WTC11 (cell line): Measurements from ENCODE around the gene SNAP25. TPM values are rescaled to one million over a fixed set of nuclear protein-coding genes. Genes with fewer than 3 reads are reported as not detected.

Experiments used
- ATAC-seq: fragments of 200-7000 bp; cut with Tn5 transposase; 2 replicates; pipeline ENCODE4 v1.10.0; 2021; ENCODE audit warnings: mild to moderate bottlenecking, moderate library complexity
- CTCF ChIA-PET: fragments of 300-600 bp; sonication (Branson Sonifier 250); formaldehyde crosslinking; loops from one replicate; lab custom pipeline; 2021; ENCODE audit warnings: antibody characterized with exemption; lab: Charles Lee
- POLR2A ChIA-PET: fragments of 350-600 bp; sonication (Branson Sonifier 250); formaldehyde crosslinking; loops from one replicate; lab custom pipeline; 2021; ENCODE audit warnings: antibody characterized with exemption; lab: Charles Lee
- DNase-seq: peaks from one replicate; pipeline ENCODE4 v3.0.0; 2021; ENCODE audit warnings: low spot score
- H3K27ac Mint-ChIP-seq: 2 replicates; pipeline ENCODE4 v1.8.0; 2021; ENCODE audit warnings: mixed read lengths
- H3K27me3 Mint-ChIP-seq: 2 replicates; pipeline ENCODE4 v1.8.0; 2021; ENCODE audit warnings: low read depth, mild to moderate bottlenecking, moderate library complexity, mixed read lengths
- H3K36me3 Mint-ChIP-seq: 2 replicates; pipeline ENCODE4 v1.8.0; 2021; ENCODE audit warnings: mixed read lengths
- H3K4me1 Mint-ChIP-seq: 2 replicates; pipeline ENCODE4 v1.8.0; 2022; ENCODE audit warnings: mixed read lengths
- H3K4me3 Mint-ChIP-seq: 2 replicates; pipeline ENCODE4 v1.8.0; 2021; ENCODE audit warnings: mild to moderate bottlenecking, moderate library complexity, mixed read lengths
- H3K9me3 Mint-ChIP-seq: 2 replicates; pipeline ENCODE4 v1.8.0; 2021; ENCODE audit warnings: mixed read lengths
- CBFB ChIP-seq: sonication (generic); formaldehyde crosslinking; IDR thresholded peaks from 2 replicates; pipeline ENCODE4 v1.8.1; 2022; ENCODE audit warnings: mild to moderate bottlenecking, low read depth, missing genetic modification reagents
- FOXP1 ChIP-seq: sonication (generic); formaldehyde crosslinking; IDR thresholded peaks from 2 replicates; pipeline ENCODE4 v1.8.0; 2022; ENCODE audit warnings: missing genetic modification reagents, mild to moderate bottlenecking, moderate library complexity, borderline replicate concordance
- GABPB1 ChIP-seq: sonication (generic); formaldehyde crosslinking; IDR thresholded peaks from 2 replicates; pipeline ENCODE4 v1.8.1; 2023; ENCODE audit warnings: mild to moderate bottlenecking, missing genetic modification reagents
- HMGA2 ChIP-seq: fragments of 250-450 bp; sonication (Bioruptor Pico); IDR thresholded peaks from 2 replicates; pipeline ENCODE4 v1.4.0; 2021; ENCODE audit warnings: mild to moderate bottlenecking, moderate library complexity
- IRF2 ChIP-seq: sonication (generic); formaldehyde crosslinking; IDR thresholded peaks from 2 replicates; pipeline ENCODE4 v1.8.0; 2022; ENCODE audit warnings: low read depth, missing genetic modification reagents, borderline replicate concordance
- KAT7 ChIP-seq: sonication (generic); formaldehyde crosslinking; IDR thresholded peaks from 2 replicates; pipeline ENCODE4 v1.8.1; 2023; ENCODE audit warnings: missing genetic modification reagents, mild to moderate bottlenecking, borderline replicate concordance
- OVOL2 ChIP-seq: fragments of 250-450 bp; sonication (Bioruptor Pico); IDR thresholded peaks from 2 replicates; pipeline ENCODE4 v1.9.0; 2021; ENCODE audit warnings: mild to moderate bottlenecking, borderline replicate concordance
- SMAD4 ChIP-seq: sonication (generic); formaldehyde crosslinking; IDR thresholded peaks from 2 replicates; pipeline ENCODE4 v1.8.0; 2022; ENCODE audit warnings: mild to moderate bottlenecking, missing genetic modification reagents
- SP1 ChIP-seq: sonication (generic); formaldehyde crosslinking; conservative IDR thresholded peaks from 2 replicates; pipeline ENCODE4 v1.8.1; 2022; ENCODE audit warnings: missing genetic modification reagents
- ZBTB21 ChIP-seq: sonication (generic); formaldehyde crosslinking; IDR thresholded peaks from 2 replicates; pipeline ENCODE4 v1.8.1; 2023; ENCODE audit warnings: mild to moderate bottlenecking, missing genetic modification reagents, borderline replicate concordance
- ZNF121 ChIP-seq: sonication (generic); formaldehyde crosslinking; IDR thresholded peaks from 2 replicates; pipeline ENCODE4 v1.8.0; 2023; ENCODE audit warnings: missing genetic modification reagents
- ZNF219 ChIP-seq: sonication (generic); formaldehyde crosslinking; IDR thresholded peaks from 2 replicates; pipeline ENCODE4 v1.8.0; 2023; ENCODE audit warnings: missing genetic modification reagents, mild to moderate bottlenecking, borderline replicate concordance
- ZNF416 ChIP-seq: fragments of 250-450 bp; sonication (Bioruptor Pico); IDR thresholded peaks from 2 replicates; pipeline ENCODE4 v1.9.0; 2021; ENCODE audit warnings: mild to moderate bottlenecking, inconsistent platforms
- total RNA-seq: library from RNA; stranded (reverse); gene quantifications from 3 replicates; pipeline ENCODE4 v1.2.3, GENCODE V29; 2021
- TF ChIP-seq, protein P1 (sequence below): fragments of 250-450 bp; sonication (Bioruptor Pico); IDR thresholded peaks from 2 replicates; pipeline ENCODE4 v1.8.0; 2021; ENCODE audit warnings: mild to moderate bottlenecking
- TF ChIP-seq, protein P2 (sequence below): fragments of 250-450 bp; sonication (Bioruptor Pico); IDR thresholded peaks from 2 replicates; pipeline ENCODE4 v1.9.0; 2021; ENCODE audit warnings: mild to moderate bottlenecking
- TF ChIP-seq, protein P3 (sequence below): sonication (generic); formaldehyde crosslinking; IDR thresholded peaks from 2 replicates; pipeline ENCODE4 v1.8.0; 2023; ENCODE audit warnings: mild to moderate bottlenecking, missing genetic modification reagents
- TF ChIP-seq, protein P4 (sequence below): sonication (generic); formaldehyde crosslinking; IDR thresholded peaks from 2 replicates; pipeline ENCODE4 v1.8.0; 2023; ENCODE audit warnings: missing genetic modification reagents
- TF ChIP-seq, protein P5 (sequence below): sonication (generic); formaldehyde crosslinking; IDR thresholded peaks from 2 replicates; pipeline ENCODE4 v1.8.0; 2022; ENCODE audit warnings: mild to moderate bottlenecking, missing genetic modification reagents
- TF ChIP-seq, protein P6 (sequence below): sonication (generic); formaldehyde crosslinking; IDR thresholded peaks from 2 replicates; pipeline ENCODE4 v1.8.0; 2022; ENCODE audit warnings: missing genetic modification reagents

Gene SNAP25
- total RNA-seq, 1 experiment from 2014 or later, result 0.72 TPM

DNA sequence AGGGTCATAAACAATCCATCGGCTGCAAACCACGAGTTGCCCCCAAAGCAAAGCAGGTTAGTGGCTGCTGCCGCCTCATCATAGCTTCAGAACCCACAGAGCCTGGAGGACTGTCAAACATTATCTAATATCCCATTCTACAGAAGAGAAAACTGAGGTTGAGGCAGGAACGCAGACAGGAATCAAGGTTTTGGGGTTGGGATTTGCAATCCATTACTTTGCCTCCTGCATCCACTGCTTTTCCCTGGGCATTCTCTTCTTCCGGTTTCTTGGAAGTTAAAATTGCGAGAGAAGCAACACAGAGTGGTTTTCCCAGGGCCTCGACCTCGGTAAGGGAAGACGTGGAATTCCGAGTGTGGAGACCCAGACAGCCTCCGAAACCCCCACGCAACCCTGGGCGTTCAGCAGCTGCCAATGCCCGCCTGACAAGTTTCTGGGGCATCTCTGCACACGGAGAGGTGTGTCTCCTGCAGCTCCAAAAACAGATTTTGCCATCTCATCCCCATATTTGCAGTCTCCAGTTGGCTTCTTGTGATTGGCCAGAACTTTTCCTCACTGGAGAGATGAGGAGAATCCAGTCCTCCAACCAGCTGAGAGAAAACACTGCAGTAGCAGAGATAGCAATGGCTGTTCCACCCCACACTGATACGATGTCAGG is 45.5 kb upstream of the SNAP25 start:
- DNase-seq (no peak), ATAC-seq (no peak)
- peak overlapping the region; percentile 82 for H3K4me3 Mint-ChIP-seq
- CTCF ChIA-PET, result no interaction called here
- no peak overlapping the region for H3K27ac Mint-ChIP-seq
- POLR2A ChIA-PET, result no interaction called here
- H3K9me3 Mint-ChIP-seq, result peaks cover 7% of the 10 kb centered on the region
- H3K36me3 Mint-ChIP-seq, result no peaks in the 10 kb centered on the region
- H3K27me3 Mint-ChIP-seq, result peaks cover 32% of the 10 kb centered on the region
- TF ChIP-seq ZNF121 (CRISPR knock-in tag), result no peak
- TF ChIP-seq, protein P1, sequence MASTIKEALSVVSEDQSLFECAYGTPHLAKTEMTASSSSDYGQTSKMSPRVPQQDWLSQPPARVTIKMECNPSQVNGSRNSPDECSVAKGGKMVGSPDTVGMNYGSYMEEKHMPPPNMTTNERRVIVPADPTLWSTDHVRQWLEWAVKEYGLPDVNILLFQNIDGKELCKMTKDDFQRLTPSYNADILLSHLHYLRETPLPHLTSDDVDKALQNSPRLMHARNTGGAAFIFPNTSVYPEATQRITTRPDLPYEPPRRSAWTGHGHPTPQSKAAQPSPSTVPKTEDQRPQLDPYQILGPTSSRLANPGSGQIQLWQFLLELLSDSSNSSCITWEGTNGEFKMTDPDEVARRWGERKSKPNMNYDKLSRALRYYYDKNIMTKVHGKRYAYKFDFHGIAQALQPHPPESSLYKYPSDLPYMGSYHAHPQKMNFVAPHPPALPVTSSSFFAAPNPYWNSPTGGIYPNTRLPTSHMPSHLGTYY (CRISPR knock-in tag), result no peak
- TF ChIP-seq, protein P2, sequence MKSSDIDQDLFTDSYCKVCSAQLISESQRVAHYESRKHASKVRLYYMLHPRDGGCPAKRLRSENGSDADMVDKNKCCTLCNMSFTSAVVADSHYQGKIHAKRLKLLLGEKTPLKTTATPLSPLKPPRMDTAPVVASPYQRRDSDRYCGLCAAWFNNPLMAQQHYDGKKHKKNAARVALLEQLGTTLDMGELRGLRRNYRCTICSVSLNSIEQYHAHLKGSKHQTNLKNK, result no peak
- no peak for TF ChIP-seq ZNF219 (CRISPR knock-in tag)
- no peak for TF ChIP-seq IRF2 (CRISPR knock-in tag)
- no peak for TF ChIP-seq FOXP1 (CRISPR knock-in tag)
- no peak for TF ChIP-seq SP1 (CRISPR knock-in tag)
- TF ChIP-seq HMGA2 (CRISPR knock-in tag), result no peak
- TF ChIP-seq OVOL2 (CRISPR knock-in tag), result no peak
- no peak for TF ChIP-seq KAT7 (CRISPR knock-in tag)
- no peak for TF ChIP-seq CBFB (CRISPR knock-in tag)
- TF ChIP-seq, protein P3, sequence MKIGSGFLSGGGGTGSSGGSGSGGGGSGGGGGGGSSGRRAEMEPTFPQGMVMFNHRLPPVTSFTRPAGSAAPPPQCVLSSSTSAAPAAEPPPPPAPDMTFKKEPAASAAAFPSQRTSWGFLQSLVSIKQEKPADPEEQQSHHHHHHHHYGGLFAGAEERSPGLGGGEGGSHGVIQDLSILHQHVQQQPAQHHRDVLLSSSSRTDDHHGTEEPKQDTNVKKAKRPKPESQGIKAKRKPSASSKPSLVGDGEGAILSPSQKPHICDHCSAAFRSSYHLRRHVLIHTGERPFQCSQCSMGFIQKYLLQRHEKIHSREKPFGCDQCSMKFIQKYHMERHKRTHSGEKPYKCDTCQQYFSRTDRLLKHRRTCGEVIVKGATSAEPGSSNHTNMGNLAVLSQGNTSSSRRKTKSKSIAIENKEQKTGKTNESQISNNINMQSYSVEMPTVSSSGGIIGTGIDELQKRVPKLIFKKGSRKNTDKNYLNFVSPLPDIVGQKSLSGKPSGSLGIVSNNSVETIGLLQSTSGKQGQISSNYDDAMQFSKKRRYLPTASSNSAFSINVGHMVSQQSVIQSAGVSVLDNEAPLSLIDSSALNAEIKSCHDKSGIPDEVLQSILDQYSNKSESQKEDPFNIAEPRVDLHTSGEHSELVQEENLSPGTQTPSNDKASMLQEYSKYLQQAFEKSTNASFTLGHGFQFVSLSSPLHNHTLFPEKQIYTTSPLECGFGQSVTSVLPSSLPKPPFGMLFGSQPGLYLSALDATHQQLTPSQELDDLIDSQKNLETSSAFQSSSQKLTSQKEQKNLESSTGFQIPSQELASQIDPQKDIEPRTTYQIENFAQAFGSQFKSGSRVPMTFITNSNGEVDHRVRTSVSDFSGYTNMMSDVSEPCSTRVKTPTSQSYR, result no peak
- TF ChIP-seq SMAD4 (CRISPR knock-in tag), result no peak
- no peak for TF ChIP-seq ZNF416 (CRISPR knock-in tag)
- TF ChIP-seq GABPB1 (CRISPR knock-in tag), result no peak
- no peak for TF ChIP-seq ZBTB21 (CRISPR knock-in tag)
- TF ChIP-seq, protein P4, sequence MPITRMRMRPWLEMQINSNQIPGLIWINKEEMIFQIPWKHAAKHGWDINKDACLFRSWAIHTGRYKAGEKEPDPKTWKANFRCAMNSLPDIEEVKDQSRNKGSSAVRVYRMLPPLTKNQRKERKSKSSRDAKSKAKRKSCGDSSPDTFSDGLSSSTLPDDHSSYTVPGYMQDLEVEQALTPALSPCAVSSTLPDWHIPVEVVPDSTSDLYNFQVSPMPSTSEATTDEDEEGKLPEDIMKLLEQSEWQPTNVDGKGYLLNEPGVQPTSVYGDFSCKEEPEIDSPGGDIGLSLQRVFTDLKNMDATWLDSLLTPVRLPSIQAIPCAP (CRISPR knock-in tag), result no peak
- TF ChIP-seq, protein P5, sequence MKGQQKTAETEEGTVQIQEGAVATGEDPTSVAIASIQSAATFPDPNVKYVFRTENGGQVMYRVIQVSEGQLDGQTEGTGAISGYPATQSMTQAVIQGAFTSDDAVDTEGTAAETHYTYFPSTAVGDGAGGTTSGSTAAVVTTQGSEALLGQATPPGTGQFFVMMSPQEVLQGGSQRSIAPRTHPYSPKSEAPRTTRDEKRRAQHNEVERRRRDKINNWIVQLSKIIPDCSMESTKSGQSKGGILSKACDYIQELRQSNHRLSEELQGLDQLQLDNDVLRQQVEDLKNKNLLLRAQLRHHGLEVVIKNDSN (CRISPR knock-in tag), result no peak
- TF ChIP-seq, protein P6, sequence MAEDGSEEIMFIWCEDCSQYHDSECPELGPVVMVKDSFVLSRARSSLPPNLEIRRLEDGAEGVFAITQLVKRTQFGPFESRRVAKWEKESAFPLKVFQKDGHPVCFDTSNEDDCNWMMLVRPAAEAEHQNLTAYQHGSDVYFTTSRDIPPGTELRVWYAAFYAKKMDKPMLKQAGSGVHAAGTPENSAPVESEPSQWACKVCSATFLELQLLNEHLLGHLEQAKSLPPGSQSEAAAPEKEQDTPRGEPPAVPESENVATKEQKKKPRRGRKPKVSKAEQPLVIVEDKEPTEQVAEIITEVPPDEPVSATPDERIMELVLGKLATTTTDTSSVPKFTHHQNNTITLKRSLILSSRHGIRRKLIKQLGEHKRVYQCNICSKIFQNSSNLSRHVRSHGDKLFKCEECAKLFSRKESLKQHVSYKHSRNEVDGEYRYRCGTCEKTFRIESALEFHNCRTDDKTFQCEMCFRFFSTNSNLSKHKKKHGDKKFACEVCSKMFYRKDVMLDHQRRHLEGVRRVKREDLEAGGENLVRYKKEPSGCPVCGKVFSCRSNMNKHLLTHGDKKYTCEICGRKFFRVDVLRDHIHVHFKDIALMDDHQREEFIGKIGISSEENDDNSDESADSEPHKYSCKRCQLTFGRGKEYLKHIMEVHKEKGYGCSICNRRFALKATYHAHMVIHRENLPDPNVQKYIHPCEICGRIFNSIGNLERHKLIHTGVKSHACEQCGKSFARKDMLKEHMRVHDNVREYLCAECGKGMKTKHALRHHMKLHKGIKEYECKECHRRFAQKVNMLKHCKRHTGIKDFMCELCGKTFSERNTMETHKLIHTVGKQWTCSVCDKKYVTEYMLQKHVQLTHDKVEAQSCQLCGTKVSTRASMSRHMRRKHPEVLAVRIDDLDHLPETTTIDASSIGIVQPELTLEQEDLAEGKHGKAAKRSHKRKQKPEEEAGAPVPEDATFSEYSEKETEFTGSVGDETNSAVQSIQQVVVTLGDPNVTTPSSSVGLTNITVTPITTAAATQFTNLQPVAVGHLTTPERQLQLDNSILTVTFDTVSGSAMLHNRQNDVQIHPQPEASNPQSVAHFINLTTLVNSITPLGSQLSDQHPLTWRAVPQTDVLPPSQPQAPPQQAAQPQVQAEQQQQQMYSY (CRISPR knock-in tag), result no peak
- TF ChIP-seq, all 79 proteins: peak for 0
- H3K4me1 Mint-ChIP-seq, result peaks cover 9% of the 10 kb centered on the region
